Measurements from ENCODE around the gene HMG20B. TPM values are rescaled to one million over a fixed set of nuclear protein-coding genes. Genes with fewer than 3 reads are reported as not detected.

HMG20B gene
- total and polyA plus RNA-seq, 2 of the 8 experiments (the other 6 are each of a cell fraction or from before 2014, with no cell fraction given) = 42.9 to 74.2 TPM

GRCh38 chr19:3604987-3605343 lies 32.2 kb downstream of the HMG20B start (continued):
- TF ChIP-seq EP300 (IDR thresholded peaks at IDR 0.05; ENCODE audit: borderline replicate concordance in 1 of 2, low read depth in 2 of 2, low read length in 2 of 2) (no peak), SP1 (IDR thresholded peaks at IDR 0.05; ENCODE audit: low read depth, low read length) (no peak), ATF2 (IDR thresholded peaks at IDR 0.05; ENCODE audit: low read length) (no peak), TCF12 (IDR thresholded peaks at IDR 0.05; ENCODE audit: low read depth, low read length) (no peak), KDM4A (IDR thresholded peaks at IDR 0.05; ENCODE audit: low read depth, low read length, severe bottlenecking) (no peak), EGR1 (IDR thresholded peaks at IDR 0.05; ENCODE audit: borderline replicate concordance, low read depth, low read length) (no peak)
